Activated CD4-positive, CD25-positive, alpha-beta regulatory T cell treated with anti-CD3 and anti-CD28 coated beads, Interleukin-2, amount 50 U/mL, for 72 hours (primary cell): Measurements from ENCODE around the gene CCNL2.
"Not testable (repeated sequence)": the region's sequence is repeated elsewhere in the genome, so short reads cannot be mapped to it uniquely, and the experiment has no call there.

ENCODE experiments used
- DNase-seq: peaks from one replicate; pipeline ENCODE4 v3.0.0; 2021

The CCNL2 gene

DNA sequence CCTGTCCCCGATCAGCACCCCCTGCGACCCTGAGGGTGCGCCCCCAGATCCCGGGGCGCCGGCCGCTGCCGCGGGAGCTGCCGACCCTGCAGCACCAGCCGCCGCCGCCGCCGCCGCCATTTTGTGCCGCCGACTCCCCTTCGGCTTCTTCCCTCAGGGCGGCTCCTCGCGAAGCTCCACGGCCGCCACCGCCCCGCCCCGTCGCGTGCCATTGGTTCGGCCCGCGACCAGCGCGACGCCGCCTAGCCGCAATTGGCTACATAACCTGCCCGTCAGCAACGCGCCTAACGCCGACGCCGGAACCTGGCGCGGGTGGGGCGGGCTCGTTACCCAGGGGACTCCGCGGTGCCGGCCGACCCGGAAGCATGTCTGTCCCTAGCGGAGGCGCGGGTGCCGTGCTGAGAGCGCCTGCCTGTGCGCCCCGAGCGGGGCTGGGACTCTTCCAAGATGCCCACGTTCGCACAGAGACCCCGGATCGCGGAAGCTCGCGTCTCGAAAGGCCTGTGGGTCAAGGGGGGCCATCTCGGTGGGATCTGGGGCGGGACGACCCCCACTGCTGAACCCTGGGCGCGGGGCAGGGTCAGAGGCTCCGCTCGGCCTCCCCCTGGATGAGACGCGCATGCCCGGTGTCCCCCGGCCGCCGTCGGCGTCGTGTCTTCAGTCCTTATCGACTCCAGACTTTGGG is at the start of gene CCNL2:
Gene CCNL2, minus strand, starts transcription at position 149 of the 685 bp plus-strand sequence. Its CDS starts 29 bp downstream, at position 120.
- DNase-seq: peak; percentile 100

DNA sequence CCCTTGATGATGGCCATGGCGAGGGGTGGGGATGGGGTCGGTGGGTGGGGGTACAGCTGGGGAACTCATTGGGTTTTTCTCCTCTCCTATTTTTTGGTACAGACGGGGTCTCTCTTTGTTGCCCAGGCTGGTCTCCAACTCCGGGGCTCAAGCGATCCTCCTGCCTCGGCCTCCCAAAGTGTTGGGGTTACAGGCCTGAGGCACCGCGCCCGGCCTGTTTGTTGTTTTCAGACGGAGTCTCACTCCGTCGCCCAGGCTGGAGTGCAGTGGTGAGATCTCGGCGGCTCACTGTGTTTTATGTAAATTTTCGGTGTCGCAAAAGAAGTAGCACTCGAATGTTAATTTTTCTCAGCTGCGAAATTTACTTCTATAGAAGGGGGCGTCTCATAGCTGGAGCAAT is 47.5 kb upstream of the CCNL2 start:
- DNase-seq: not testable (repeated sequence)

DNA sequence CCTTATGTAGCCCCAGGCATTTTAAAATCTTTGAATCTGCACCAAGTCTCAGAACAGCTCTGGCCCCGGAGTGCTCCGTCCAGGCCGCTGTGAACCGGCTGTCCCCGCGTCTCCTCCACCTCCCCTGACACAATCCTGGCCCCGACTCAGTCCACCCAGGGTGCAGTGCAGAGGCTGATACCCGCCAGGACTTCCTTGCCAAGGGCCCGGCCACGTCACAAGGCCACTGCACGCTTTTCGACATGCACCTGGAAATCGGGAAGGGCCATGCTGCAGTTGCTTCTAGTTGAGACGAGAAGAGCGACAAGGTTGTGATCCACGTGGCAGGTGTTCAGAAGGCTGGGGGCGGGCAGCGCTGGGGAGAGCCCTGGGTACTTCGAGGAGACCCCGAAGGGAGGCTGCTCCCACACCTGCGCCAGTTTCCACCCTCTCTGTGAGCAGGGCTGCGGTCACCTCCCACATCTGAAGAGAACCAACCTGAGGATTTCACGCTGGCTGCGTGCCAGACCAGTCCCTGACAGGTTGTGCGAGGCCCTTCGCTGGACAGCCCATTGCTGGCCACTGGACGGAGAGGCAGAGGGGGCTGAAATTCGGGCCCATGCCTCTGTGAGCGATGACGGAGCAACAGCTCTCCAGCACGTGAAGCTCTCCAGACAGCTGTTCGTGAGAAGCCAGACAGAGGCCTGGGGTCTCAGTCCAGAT is 43.1 kb upstream of the CCNL2 start:
- no peak for DNase-seq

DNA sequence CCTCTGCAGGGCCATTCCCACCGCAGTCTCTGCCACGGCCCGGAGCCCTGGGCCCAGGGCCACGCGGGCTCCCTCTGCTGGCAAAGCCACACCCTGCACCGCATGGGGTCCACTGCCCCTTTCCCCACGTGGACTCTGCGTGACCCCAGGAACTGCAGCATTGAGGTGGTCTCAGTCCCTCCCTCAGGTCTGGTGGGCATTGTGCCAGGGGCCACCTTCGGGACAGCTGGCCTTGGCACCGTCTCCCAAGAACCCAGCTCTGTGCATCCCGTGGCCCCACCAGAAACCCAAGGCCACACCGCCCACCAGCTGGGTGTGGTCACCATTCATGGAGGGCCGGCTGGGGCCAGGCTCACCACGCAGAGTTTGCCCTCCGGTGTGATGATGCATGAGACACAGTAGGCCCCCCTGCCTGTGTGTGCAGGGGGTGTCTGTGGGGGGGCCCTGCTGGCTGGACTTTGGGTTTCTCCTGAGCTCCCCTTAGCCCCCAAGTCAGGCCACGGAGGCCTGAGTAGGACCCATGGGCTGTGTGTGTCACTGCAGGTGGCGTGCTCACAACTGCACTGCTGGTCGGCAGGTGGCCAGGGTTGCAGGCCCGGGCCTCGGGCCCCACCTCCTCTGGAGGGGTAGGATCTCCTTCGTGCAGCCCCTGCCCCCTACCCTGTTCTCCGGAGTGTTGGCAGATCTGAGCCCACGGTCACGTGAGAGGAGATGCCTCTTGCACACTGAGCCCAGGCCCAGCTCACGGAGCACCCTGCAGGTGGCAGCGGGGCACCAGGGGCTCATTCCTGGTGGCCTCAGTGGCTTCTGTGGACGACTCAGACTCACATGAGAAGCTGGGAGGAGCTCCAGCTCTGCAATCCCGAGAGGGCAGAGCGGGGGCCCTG is 42.1 kb upstream of the CCNL2 start:
- peak; percentile 63 for DNase-seq

DNA sequence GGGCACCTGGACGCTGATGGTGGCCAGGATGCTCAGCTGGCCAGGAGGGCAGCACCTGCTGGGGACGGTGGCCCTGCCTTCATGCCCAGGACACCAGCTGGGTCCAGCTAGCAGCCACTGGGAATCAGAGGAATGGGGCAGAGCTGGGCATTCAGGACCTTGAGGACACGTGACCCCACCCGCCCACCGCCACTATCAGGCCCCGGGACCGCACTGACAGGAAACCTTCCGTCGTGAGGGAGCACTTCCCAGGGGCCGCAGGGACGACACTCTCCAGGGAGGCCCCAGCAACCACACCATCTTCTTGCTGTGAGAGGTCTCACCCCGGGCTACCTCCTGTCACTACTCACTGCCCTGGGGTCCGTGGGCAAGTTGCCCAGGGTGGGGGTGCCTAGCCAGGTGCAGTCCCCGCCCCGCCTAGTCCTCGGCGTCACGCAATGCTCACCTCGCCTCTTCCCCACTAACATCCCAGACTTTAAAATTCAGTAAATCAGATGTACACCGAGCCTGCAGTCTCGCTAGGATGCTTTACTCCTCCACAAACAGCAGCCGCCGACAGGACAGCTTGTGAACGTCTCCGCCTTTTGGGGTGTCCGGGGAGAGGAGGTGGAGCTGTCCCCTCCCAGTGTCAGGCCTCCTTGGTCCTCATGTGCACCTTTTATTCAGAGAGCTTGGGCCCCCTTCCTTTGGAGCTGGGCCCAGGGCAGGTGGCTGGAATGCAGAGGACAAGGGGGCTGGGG is 41.3 kb upstream of the CCNL2 start:
- DNase-seq: no peak

DNA sequence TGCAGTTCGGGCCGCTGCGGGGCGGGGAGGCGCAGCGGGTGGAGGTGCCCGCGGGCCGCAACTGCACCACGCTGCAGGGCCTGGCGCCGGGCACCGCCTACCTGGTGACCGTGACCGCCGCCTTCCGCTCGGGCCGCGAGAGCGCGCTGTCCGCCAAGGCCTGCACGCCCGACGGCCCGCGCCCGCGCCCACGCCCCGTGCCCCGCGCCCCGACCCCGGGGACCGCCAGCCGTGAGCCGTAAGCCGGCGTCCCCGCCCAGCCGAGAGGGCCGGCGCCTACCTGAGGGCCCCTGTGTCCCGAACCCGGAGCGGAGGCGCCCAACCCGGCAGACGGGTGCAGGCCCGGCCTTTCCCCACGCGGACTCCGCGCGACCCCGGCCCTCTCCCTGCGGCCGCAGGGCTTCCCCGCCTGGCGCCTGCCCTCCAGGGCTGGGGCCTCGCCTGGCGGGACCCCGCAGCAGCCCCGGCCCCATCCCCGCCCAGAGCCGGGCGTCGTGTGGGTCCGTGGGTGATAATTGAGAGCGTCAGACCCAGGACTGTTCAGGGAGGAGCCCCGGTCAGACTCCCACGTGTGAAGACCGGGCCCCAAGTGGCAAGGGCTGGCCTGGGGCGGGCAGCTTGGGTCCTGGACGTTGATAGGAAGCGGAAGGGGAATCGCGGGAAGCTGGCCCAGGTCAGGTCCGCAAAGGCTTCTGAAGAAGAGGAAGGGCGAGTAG is 40.6 kb upstream of the CCNL2 start:
- DNase-seq: no peak

DNA sequence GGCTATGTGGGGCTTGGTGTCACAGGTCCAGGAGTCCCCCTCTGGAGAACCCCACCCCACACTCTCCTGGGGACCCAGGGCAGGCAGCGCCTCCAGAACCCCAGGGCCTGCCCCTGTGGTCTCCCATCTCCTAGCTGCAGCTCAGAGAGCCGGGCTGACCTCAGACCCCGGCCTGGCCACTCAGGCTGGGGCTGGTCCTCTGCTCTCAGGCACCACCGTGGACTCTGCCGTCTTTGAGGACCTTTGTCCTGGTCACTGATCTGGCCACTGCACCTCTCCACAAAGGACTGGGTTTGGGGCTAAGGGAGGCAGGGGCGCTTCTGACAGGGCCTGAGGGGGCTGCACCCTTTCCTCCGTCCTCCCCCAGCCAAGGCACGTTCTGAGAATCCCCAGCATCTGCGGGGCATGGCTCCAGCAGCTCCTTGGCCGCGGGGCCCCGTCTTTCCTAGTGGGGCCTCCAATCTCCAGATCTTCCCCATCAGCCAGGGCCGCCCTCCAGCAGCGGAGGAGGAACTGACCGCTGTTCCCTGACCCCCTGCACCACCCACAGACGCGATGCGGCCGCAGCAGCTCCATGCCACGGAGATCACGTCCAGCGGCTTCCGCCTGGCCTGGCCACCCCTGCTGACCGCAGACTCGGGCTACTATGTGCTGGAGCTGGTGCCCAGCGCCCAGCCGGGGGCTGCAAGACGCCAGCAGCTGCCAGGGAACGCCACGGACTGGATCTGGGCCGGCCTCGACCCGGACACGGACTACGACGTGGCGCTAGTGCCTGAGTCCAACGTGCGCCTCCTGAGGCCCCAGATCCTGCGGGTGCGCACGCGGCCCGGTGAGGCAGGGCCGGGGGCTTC is 39.6 kb upstream of the CCNL2 start:
- no peak for DNase-seq

DNA sequence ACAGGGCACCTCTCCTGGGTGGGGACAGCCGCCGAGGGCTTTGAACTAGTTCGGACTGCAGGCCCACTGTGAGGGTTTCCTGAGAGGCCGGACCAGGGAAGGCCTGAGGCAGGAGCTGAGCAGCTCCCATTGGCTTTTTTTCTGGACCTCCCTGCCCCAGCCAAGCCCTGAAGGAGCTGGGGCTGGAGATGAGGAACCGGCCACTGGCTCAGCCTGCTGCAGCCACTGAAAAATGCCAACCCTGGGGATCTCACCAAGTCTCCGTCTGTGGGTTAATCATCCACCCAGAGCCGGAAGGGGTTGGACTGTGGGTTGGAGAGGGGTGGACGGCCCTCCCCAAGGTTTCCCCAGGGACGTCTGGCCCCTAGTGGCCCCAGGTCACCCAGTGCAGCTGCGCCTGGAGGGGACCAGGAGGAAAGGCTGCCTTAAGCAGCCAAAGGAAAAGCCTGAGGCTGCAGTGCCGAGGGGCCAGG is 38.8 kb upstream of the CCNL2 start:
- DNase-seq: no peak

DNA sequence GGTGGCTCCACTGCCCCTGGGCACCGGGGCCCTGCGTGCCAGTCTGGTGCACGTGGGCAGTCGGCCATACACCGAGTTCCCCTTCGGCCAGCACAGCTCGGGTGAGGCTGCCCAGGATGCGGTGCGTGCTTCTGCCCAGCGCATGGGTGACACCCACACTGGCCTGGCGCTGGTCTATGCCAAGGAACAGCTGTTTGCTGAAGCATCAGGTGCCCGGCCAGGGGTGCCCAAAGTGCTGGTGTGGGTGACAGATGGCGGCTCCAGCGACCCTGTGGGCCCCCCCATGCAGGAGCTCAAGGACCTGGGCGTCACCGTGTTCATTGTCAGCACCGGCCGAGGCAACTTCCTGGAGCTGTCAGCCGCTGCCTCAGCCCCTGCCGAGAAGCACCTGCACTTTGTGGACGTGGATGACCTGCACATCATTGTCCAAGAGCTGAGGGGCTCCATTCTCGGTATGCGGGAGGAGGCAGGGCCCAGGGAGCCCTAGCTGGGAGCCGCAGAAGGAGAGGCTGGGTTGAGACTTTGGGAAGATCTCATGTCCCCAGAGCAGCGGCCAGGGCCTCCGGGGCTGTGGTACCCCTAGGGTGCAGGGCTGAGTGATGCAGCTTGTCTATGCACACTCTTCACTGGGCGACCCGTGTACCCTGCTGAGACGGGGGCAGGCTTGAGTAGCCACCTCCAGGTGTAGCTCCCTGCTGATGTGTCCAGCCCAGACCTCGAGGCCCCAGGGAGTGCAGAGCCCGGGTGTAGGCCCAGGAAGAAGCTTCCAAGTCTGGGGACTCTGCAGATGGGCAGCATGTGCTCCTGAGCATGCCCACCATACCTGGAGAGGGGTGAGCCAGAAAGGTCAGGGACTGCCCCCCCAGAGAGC is 38.1 kb upstream of the CCNL2 start:
- DNase-seq: no peak

DNA sequence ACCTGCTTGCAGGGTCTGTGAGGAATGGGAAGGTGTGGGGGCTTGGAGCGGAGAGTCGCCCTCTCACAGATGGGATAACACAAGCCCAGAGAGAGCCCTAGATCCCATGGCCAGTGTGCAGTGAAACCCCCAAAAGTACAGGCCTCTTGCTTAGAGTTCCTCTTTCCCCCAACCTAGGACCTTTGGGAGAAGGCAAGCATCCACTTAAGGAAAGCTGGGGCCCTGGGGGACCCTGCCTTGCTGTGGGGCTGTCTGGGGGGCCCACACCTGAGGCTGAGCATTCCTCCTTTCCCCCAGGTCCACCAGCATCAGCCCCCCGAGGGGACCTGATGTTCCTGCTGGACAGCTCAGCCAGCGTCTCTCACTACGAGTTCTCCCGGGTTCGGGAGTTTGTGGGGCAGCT is 37.5 kb upstream of the CCNL2 start:
- no peak for DNase-seq

DNA sequence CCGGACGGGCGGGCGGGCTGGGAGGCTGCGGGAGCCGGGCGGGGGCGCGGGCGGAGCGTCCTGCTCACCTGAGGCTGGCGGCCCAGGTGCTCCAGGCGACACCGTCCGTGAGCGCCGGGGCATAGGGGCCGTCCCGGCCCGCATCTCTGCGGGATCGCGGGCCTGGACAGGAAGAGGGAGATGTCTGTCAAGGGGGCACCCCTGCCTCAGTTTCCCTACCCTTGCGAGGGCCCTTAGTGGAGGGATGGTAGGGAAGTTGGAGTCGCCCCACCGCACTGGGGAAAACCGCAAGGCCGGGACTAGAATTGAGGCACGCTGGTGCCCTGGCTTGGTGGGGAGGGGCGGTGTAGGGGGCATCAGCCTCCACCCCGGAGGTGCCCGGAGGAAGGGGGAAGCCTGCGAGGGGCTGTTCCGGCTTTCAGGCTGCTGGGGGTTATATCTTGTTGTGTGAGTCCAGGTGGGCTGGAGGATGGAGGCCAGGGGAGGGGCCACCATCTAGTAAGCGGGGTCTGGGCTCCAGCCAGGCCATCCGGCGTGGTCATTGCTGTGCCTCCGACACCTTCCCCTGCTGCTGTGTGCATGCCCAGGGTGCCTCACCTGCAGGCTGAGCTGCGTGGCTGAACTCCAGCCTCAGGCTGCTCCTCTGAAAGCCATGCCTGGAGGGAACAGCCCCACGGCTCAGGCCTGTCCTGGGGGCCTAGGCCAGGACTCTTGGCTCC is 36.9 kb upstream of the CCNL2 start:
- DNase-seq: no peak

DNA sequence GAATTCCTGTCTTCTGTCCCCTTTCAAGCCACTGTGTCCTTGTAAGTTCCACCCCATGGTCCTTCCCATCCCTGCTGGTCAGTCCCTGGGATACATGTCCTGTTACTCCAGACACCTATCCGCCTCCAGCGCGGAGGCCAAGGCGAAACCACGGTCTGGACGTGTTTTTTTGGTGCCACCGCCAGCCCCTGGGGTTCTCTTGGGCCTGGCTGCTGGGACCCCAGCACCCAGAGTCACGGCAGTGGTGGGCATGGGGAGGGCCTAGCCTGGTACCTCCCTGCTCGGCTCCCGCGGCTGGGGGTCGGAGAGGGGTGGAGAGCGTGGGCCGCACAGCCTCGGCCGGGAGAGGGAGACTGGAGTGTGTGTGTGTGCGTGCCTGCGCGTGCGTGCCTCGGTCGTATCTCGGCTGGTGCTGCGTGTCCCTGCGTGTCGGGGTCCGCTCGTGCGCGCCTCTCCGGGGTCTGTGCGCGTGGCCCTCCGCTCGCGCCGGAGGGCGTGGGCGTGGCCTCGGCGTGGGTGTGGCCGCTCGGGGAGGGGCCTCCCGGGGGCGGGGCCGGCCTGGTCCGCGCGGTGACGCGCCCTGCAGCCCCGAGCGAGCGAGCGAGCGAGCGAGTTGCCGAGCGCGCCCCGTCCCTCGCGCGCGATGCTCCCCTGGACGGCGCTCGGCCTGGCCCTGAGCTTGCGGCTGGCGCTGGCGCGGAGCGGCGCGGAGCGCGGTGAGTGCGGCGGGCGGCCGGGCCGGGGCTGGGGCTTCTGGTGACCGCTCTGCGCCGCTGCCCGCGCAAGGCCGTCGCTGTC is 36.2 kb upstream of the CCNL2 start, which contains the start of gene VWA1:
Gene VWA1, plus strand, starts transcription at position 585 of the 798 bp plus-strand sequence. Its CDS starts 59 bp downstream, at position 644.
- peak; percentile 71 for DNase-seq

DNA sequence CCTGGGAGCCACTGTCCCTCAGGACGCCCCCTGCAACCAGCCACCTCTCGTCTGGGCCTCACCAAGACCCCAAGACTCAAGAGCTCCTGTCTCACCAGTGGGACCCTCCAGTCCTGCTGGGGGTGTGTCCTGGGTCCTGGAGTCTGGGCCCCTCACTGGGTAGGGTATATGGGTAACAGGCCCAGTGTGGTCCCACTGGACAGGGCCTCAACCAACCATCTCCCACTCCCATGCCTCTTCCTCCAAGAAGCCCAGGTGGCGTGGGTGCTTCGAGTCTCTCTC is 35.6 kb upstream of the CCNL2 start:
- DNase-seq: no peak

DNA sequence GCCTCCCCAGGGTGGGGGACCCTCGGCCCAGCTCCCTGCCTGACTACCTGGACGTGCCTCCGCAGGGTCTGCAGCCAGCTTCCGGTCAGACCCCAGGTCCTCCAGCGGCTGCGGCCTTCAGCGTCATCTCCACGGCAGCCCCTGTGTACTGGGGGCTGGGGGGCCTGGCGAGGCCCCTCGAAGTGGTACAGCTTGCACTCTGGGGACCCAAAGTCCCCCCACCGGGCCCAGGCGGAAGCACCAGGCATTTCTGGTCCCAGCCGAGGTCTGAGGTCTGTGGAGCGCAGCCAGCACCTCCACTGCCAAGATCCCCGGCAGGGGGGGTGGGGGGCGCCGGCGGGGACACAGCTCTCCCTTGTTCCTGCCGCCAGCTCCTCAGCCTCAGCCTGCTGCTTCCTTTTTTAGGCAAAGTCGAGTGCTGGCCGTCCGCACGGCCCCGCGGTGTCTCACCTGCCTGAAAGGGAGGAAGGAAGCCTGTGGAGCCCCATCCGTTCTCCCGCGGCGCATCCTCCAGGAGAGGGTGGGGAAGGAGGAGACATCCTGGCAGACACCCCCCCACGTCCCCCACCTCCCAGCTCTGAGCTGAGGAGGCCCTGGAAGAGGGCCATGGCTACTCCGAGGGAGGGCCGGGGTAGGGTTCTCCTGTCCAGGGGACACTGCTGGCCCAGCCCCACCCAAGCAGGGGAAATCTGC is 35.1 kb upstream of the CCNL2 start:
- peak; percentile 28 for DNase-seq

DNA sequence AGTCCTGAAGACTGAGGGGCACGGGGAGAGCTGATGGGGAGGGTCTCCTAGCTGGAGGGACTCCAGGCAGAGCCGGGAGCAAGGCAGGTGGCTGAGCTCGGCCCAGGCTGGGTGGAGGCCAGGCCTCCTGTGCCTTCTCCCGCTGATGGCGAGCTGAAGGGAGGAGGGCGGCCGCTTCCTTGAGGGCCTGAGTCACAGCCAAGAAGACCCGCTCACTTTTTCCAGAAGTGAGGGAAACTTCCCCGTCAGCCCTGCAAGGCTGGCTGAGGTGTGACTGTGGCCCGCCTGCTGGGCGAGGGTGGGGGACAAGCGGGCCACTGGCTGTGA is 34.6 kb upstream of the CCNL2 start:
- peak; percentile 28 for DNase-seq

DNA sequence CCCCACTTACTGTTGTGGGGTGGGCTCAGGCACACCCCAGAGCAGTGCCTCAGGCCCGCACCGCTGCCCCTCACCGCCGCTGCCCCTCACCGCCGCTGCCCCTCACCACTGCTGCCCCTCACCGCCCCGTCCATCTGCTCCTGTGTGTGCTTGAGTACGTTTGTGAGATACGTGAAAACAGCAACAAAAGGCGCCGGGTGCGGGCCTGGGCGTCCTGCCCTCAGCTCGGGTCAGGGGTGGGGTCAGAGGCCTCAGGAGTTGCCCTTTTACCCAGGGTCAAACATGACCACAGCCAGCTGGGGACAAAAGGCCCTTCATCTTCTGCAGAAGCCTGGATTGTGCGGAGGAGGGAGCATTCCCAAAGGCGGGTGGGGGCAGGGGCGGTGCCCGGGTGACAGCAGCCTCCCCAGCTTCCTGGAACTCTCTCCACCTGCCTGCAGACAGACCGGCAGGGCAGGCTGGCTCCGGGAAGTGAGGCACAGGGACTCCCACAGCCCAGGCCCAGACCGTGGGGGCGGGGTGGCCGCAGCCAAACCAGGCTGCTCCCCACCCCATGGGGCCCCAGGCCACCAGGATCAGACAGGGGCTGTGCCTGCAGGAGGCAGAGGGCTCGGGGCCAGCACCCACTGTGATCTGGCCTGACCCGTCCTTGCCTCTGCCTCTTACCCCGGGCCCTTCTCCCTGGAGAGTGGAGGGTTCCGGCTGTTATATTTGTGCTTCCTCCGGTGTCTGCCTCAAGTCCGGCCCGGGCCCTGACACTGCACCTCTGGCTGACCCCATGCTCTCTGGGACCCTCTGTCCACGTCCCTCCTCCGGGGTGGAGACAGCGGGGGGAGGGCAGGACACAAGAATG is 34.0 kb upstream of the CCNL2 start:
- peak; percentile 28 for DNase-seq
